Trophoblast cell (in vitro differentiated cells and primary cell): ENCODE measurements around the gene CST8.

Source experiments
- DNase-seq, 2 donors: peaks; one replicate each; pipeline ENCODE4 v3.0.0-alpha.2; 2016
- H2AFZ ChIP-seq: 2 replicates; pipeline ENCODE4 v1.6.1; 2013; ENCODE audit warnings: low read length, moderate library complexity, mild to moderate bottlenecking; ENCODE audit not compliant: insufficient read depth, poor library complexity
- H2AK5ac ChIP-seq: 2 replicates; pipeline ENCODE4 v1.6.1; 2013; ENCODE audit warnings: mild to moderate bottlenecking, low read length
- H2BK120ac ChIP-seq: 2 replicates; pipeline ENCODE4 v1.6.1; 2013; ENCODE audit warnings: low read length, mild to moderate bottlenecking, moderate library complexity; ENCODE audit not compliant: insufficient read depth, poor library complexity
- H2BK12ac ChIP-seq: 2 replicates; pipeline ENCODE4 v1.6.1; 2013; ENCODE audit warnings: mild to moderate bottlenecking, low read length, moderate library complexity
- H2BK5ac ChIP-seq: 2 replicates; pipeline ENCODE4 v1.6.1; 2013; ENCODE audit warnings: low read length, low read depth, moderate library complexity, mild to moderate bottlenecking; ENCODE audit not compliant: poor library complexity
- H3K14ac ChIP-seq: 2 replicates; pipeline ENCODE4 v1.6.1; 2013; ENCODE audit warnings: mild to moderate bottlenecking, low read length
- H3K18ac ChIP-seq: 2 replicates; pipeline ENCODE4 v1.6.1; 2013; ENCODE audit warnings: mild to moderate bottlenecking, low read length
- H3K23ac ChIP-seq: 2 replicates; pipeline ENCODE4 v1.6.1; 2013; ENCODE audit warnings: low read length
- H3K27ac ChIP-seq: 2 replicates; pipeline ENCODE4 v1.5.1; 2013; ENCODE audit warnings: low read depth, mild to moderate bottlenecking, inconsistent platforms, low read length, moderate library complexity
- H3K27me3 ChIP-seq: 2 replicates; pipeline ENCODE4 v1.6.1; 2013; ENCODE audit warnings: inconsistent platforms, mild to moderate bottlenecking, low read length, moderate library complexity; ENCODE audit not compliant: insufficient read depth
- H3K36me3 ChIP-seq, 2 experiments: 1 replicate in 1 of 2; 2 replicates in 1 of 2; pipeline ENCODE4 v1.6.1; 2013; ENCODE audit warnings: low read length in 2 of 2, mild to moderate bottlenecking in 2 of 2, moderate library complexity in 1 of 2; ENCODE audit not compliant: insufficient read depth in 2 of 2, control insufficient read depth in 1 of 2
- H3K4ac ChIP-seq: 2 replicates; pipeline ENCODE4 v1.6.1; 2013; ENCODE audit warnings: low read depth, mild to moderate bottlenecking, low read length, moderate library complexity
- H3K4me1 ChIP-seq, 2 experiments: 1 replicate in 1 of 2; 2 replicates in 1 of 2; pipeline ENCODE4 v1.6.1; 2013; ENCODE audit warnings: low read length in 2 of 2, mild to moderate bottlenecking in 2 of 2, moderate library complexity in 1 of 2; ENCODE audit not compliant: insufficient read depth in 2 of 2, control insufficient read depth in 1 of 2
- H3K4me2 ChIP-seq: 2 replicates; pipeline ENCODE4 v1.6.1; 2013; ENCODE audit warnings: inconsistent platforms, mild to moderate bottlenecking, low read length, moderate library complexity
- H3K4me3 ChIP-seq: 2 replicates; pipeline ENCODE4 v1.5.1; 2013; ENCODE audit warnings: mild to moderate bottlenecking, low read depth, low read length, inconsistent platforms
- H3K79me1 ChIP-seq: one replicate; pipeline ENCODE4 v1.6.1; 2013; ENCODE audit warnings: low read length
- H3K79me2 ChIP-seq: 2 replicates; pipeline ENCODE4 v1.6.1; 2013; ENCODE audit warnings: low read length, mild to moderate bottlenecking; ENCODE audit not compliant: control insufficient read depth, insufficient read depth, poor library complexity
- H3K9ac ChIP-seq: 2 replicates; pipeline ENCODE4 v1.6.1; 2013; ENCODE audit warnings: mild to moderate bottlenecking, low read length
- H3K9me3 ChIP-seq: 2 replicates; pipeline ENCODE4 v1.6.1; 2013; ENCODE audit warnings: low read depth, mild to moderate bottlenecking, control low read depth, inconsistent platforms, low read length; ENCODE audit not compliant: insufficient read depth
- H4K12ac ChIP-seq: 2 replicates; pipeline ENCODE4 v1.6.1; 2013; ENCODE audit warnings: low read depth, mild to moderate bottlenecking, low read length, moderate library complexity
- H4K8ac ChIP-seq: 2 replicates; pipeline ENCODE4 v1.6.1; 2013; ENCODE audit warnings: low read depth, mild to moderate bottlenecking, low read length, moderate library complexity
- H4K91ac ChIP-seq: one replicate; pipeline ENCODE4 v1.6.1; 2013; ENCODE audit warnings: low read depth, mild to moderate bottlenecking, low read length, moderate library complexity
- WGBS: extraction: QIAGEN DNeasy Blood & Tissue Kit; methylation state at CpG from one replicate; pipeline ENCODE4 v1.1.7; 2013; ENCODE audit warnings: missing lambda C conversion rate; ENCODE audit not compliant: insufficient read length, insufficient coverage; ENCODE audit errors: extremely low coverage; 5-methylcytosine and 5-hydroxymethylcytosine counted together

Gene CST8

DNA sequence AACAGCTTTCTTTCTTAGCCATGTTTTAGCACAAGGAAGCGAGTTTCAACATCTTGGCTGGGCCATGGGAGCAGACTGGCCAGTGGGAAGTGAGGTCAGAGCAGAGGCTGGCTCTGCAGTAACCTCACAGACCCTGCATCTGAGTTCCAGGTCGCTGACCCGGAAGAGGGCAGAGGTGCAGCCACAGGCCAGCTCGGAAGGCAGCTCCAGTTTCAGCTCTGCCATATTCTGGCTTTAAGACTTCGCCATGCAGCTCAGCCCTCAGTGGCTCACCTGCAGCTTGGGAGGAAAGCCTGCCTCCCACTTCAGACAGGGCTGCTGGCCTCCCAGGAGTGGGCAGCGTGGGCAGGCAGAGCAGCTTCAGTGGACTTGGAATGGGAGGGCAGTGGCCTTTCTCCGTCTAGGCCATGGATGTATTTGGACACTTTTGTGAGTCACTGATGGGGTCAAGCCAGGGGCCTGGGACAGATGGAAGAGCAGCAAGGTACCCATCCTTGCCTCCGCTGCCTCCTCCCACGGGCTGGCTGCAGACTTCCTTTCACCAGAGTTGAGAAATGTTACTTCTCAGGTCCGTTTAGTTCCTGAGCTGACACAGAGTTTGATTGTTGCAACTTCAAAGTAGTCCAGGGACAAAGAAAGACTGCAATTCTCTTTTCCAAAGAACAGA is 18.5 kb downstream of the CST8 start:
- Histone ChIP-seq H3K27me3 (no peaks in the 10 kb centered on the region), H3K79me2 (no peaks in the 10 kb centered on the region), H3K4me2 (no peak overlapping the region), H4K91ac (no peak overlapping the region), H3K4me1 (peaks cover 3 to 11% of the 10 kb centered on the region in 2 experiments), H2BK12ac (no peak overlapping the region), H3K9ac (no peak overlapping the region), H3K18ac (no peak overlapping the region), H2AK5ac (no peak overlapping the region), H3K79me1 (no peaks in the 10 kb centered on the region), H3K36me3 (no peaks in the 10 kb centered on the region), H4K8ac (no peak overlapping the region), H3K9me3 (peaks cover 3% of the 10 kb centered on the region), H3K27ac (no peak overlapping the region), H3K23ac (no peak overlapping the region), H2BK120ac (no peak overlapping the region), H2BK5ac (no peak overlapping the region), H4K12ac (no peak overlapping the region), H2AFZ (no peak overlapping the region), H3K14ac (no peak overlapping the region), H3K4ac (no peak overlapping the region), H3K4me3 (no peak overlapping the region)
- DNase-seq = peak in 1 of 2 donors; percentile 24
- no CpG with 5 or more reads among the region's 10 CpGs for WGBS

DNA sequence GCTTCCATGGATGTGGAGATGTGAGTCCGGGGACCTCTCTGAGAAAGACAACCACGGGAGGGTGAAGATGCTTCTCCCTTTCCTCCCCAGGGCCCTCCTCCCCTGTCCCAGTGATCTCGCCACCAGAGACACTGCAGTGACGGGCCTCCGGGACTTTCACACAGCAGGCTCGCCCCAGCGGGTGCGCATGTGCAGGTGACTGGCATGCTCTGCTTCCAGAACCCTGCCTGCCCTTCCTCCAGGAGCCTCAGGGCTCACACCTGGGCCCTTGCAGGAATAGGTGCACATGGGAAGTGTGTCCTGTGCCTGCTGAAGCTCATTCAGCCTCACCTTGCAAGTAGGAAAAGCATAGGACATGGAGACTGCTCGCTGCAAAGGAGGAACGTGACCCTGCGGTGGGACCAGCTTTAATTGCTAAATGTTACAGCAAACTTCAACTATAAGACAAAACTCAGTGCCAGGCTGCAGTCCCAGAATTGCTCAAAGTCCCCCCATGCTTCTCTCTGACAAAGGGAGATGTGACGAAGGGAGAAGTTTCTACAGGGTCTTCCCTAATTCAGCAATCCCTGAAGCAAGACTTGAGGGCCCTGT is 19.2 kb downstream of the CST8 start:
- no peaks in the 10 kb centered on the region for H3K27me3 ChIP-seq
- no peaks in the 10 kb centered on the region for H3K79me2 ChIP-seq
- no peak for DNase-seq
- no peak overlapping the region for H3K4me3 ChIP-seq
- no peak overlapping the region for H3K9ac ChIP-seq
- no peak overlapping the region for H3K18ac ChIP-seq
- no peak overlapping the region for H3K27ac ChIP-seq
- H3K14ac ChIP-seq = no peak overlapping the region
- H3K36me3 ChIP-seq = no peaks in the 10 kb centered on the region
- no peak overlapping the region for H3K4me2 ChIP-seq
- H4K12ac ChIP-seq = no peak overlapping the region
- no peak overlapping the region for H2BK120ac ChIP-seq
- H3K9me3 ChIP-seq = peaks cover 3% of the 10 kb centered on the region
- peaks cover 3 to 11% of the 10 kb centered on the region in 2 experiments for H3K4me1 ChIP-seq
- H4K8ac ChIP-seq = no peak overlapping the region
- no peak overlapping the region for H2BK5ac ChIP-seq
- H3K79me1 ChIP-seq = no peaks in the 10 kb centered on the region
- no peak overlapping the region for H3K4ac ChIP-seq
- no peak overlapping the region for H3K23ac ChIP-seq
- no peak overlapping the region for H2BK12ac ChIP-seq
- WGBS = no CpG with 5 or more reads among the region's 12 CpGs
- no peak overlapping the region for H2AK5ac ChIP-seq
- H2AFZ ChIP-seq = no peak overlapping the region
- H4K91ac ChIP-seq = no peak overlapping the region

DNA sequence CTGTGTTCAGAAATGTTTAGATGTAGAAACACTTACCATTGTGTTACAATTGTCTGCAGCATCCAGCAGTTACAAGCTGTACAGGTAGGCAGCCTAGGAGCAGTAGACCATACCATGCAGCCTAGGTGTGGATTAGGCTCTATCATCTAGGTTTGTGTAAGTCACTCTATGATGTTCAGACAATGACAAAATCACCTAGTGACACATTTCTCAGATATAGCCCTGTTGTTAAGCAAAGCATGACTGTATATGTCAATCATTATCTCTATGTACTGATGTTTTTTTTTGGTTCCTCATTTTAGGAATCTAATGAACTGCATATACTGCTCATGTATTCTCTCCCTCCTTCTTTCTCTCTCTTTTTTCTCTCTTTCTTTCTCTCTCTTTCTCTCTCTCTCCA is 22.2 kb downstream of the CST8 start:
- Histone ChIP-seq H4K12ac (no peak overlapping the region), H3K4me3 (no peak overlapping the region), H3K27ac (no peak overlapping the region), H3K36me3 (no peaks in the 10 kb centered on the region), H3K27me3 (no peaks in the 10 kb centered on the region), H3K79me2 (no peaks in the 10 kb centered on the region), H3K18ac (no peak overlapping the region), H3K4me1 (peaks cover 0 to 9% of the 10 kb centered on the region in 2 experiments), H3K9ac (no peak overlapping the region), H3K9me3 (peaks cover 3% of the 10 kb centered on the region), H2BK120ac (no peak overlapping the region), H4K91ac (no peak overlapping the region), H3K14ac (no peak overlapping the region), H3K4me2 (no peak overlapping the region), H2AFZ (no peak overlapping the region), H4K8ac (no peak overlapping the region), H2BK12ac (no peak overlapping the region), H3K4ac (no peak overlapping the region), H2AK5ac (no peak overlapping the region), H3K79me1 (no peaks in the 10 kb centered on the region), H2BK5ac (no peak overlapping the region), H3K23ac (no peak overlapping the region)
- peak in 1 of 2 donors; percentile 21 for DNase-seq

GRCh38 chr20:23514848-23515247 is 23.9 kb downstream of the CST8 start:
- no peak overlapping the region for H3K18ac ChIP-seq
- no peak overlapping the region for H3K4me3 ChIP-seq
- no peak overlapping the region for H4K8ac ChIP-seq
- no peaks in the 10 kb centered on the region for H3K4me1 ChIP-seq
- no peak overlapping the region for H2BK120ac ChIP-seq
- no peaks in the 10 kb centered on the region for H3K79me2 ChIP-seq
- H2BK5ac ChIP-seq = no peak overlapping the region
- no peak overlapping the region for H3K14ac ChIP-seq
- no peak overlapping the region for H3K23ac ChIP-seq
- peaks cover 3% of the 10 kb centered on the region for H3K9me3 ChIP-seq
- H3K27ac ChIP-seq = no peak overlapping the region
- H4K12ac ChIP-seq = no peak overlapping the region
- peak; percentile 70 to 82 for DNase-seq
- no peaks in the 10 kb centered on the region for H3K36me3 ChIP-seq
- no peaks in the 10 kb centered on the region for H3K27me3 ChIP-seq
- H3K9ac ChIP-seq = no peak overlapping the region
- no peak overlapping the region for H3K4ac ChIP-seq
- no peak overlapping the region for H2BK12ac ChIP-seq
- H3K4me2 ChIP-seq = no peak overlapping the region
- no peak overlapping the region for H2AFZ ChIP-seq
- no peak overlapping the region for H4K91ac ChIP-seq
- H2AK5ac ChIP-seq = no peak overlapping the region
- H3K79me1 ChIP-seq = no peaks in the 10 kb centered on the region
- WGBS = no CpG with 5 or more reads among the region's 1 CpG
